HG02763 (cell line): ENCODE measurements around the gene CPSF4L.
A peak's percentile ranks its signal among the peaks of the same experiment; 100 is the strongest.

Source experiments
- ATAC-seq: cut with Tn5 transposase; IDR thresholded peaks from one replicate; pipeline ENCODE4 v1.9.1; 2021; ENCODE audit warnings: mild to moderate bottlenecking, moderate library complexity; ENCODE audit not compliant: unreplicated experiment

The CPSF4L gene

GRCh38 chr17:73290399-73291259 is 28.9 kb upstream of the CPSF4L start:
- peak; percentile 24 for ATAC-seq

DNA sequence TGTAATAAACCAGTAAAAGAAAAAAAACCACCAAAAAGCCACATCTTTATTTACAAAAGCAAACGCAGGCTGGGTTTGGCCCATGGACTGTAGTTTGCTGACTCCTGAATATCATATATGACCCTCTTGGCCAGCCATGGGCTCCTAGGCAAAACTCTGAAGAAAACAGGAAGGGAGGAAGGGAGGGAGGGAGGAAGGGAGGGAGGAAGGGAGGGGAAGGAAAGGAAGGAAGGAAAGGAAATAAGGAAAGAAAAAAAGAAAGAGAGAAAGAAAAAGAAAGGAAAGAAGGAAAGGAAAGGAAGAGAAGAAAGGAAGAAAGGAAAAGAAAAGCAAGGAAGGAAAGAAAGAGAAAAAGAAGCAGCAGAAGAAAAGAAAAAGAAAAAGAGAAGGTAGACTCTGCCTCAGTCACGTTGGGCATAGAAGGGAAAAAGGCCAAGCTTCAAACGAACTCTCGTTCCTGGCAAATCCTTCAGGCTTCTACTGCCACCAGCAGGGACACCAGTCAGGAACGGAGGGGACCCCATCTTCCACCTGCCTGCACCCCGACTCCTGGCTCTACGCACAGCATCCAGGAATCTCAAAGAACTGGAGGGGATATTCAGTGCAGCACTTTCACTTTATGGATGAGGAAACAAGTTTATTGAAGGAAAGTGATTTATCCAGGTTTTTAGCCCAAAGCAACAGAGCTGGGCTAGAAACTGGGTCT is 28.0 kb upstream of the CPSF4L start:
- ATAC-seq = no peak

GRCh38 chr17:73288534-73289302 is 27.0 kb upstream of the CPSF4L start:
- no peak for ATAC-seq

GRCh38 chr17:73286863-73287296 is 25.2 kb upstream of the CPSF4L start:
- ATAC-seq = no peak

DNA sequence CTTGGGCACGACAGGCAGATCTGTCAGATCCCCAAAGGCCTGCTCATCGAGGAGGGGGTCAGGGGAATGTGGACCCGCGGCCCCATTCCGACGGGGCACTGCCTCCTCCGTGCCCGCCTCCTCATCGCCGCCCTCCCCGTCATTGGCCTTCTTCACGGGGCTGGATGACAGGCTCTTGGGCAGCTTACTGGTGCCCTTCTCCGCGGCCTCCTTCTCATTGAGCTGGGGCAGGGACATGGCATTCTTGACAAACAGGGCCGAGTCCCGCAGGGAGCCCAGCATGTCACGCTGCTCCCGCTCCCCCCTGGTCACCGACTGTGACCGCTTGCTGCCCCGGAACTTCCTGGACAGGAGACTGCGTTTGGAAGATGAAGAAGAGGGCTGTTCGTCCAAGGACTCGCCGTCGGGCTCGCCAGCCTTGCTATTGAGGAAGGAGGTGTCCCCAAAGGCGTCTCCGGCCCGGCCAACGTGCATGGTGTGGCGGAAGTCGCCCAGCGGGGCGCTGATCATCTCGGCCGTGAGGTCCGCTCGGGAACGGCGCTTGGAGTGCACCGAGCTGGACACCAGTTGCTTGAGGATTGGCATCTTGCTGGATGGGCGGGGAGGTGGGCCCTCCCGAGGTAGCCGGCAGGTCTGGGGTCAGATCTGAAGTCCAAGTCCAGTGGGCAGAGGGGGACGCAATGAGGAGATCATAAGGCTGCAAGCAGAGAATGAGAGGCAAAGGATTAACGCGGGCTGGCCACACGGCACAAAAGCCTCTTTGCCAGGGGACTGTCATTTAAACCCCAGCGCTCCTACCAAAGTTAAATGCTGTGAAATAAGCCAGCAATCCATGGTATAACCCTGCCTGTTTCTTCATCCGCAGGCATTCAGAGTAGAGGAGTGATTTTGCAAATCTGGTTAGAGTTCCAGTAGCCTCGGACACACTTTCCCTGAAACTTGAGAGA is 24.5 kb upstream of the CPSF4L start:
- ATAC-seq = no peak

DNA sequence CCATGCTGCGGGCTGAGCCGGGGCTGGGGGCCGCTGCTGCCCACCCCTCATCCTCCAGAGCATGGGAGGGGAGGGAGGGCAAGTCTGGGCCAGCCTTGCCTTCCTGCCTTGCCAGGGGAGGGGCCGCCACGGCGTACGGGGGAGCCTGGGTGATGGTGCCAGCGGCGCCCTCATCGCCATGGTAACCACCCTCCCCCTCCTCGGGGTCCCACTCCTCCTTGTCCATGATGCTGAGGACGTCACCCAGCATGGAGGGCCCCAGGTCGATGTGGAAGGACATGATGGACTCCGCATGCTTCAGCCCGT is 23.9 kb upstream of the CPSF4L start:
- no peak for ATAC-seq

GRCh38 chr17:73284906-73285602 is 23.4 kb upstream of the CPSF4L start:
- no peak for ATAC-seq

DNA sequence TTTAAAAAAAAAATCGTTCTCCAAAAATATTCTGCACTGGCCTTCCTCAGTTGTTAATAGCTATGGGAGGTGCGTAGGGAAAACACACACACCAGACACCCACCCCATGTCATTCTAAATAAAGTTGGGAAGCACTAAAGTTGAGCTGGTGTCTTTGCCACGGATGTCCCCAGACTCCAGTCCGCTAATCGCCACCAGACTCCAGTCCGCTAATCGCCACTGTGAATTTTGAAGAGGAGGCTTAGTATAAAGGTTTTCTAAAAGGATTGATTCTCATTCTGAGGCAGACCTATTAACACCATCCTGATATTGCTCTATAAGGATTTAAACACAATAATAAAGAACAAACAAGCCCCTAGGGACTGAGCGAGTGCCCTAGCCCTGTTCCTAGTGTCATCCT is 22.7 kb upstream of the CPSF4L start:
- ATAC-seq = no peak

GRCh38 chr17:73283841-73284282 is 22.2 kb upstream of the CPSF4L start:
- ATAC-seq = no peak

GRCh38 chr17:73283250-73283649 is 21.6 kb upstream of the CPSF4L start:
- no peak for ATAC-seq

DNA sequence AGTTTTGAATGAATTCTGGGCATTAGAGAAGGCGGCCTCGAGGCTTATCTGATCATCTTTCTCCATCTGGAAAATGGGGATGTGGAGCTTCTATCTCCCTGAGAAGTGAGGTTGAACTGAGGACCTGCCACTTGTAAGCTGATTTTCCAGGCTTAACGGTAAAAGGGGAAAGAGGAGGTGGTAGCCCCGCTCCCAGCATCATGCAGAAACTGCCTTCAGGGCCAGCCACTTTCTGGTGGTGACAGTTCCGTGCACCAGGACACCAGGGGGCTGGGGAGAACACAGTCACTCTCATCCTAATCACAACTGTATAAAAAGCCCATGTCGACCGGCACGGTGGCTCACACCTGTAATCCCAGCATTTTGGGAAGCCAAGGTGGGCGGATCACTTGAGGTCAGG is 20.9 kb upstream of the CPSF4L start:
- no peak for ATAC-seq

DNA sequence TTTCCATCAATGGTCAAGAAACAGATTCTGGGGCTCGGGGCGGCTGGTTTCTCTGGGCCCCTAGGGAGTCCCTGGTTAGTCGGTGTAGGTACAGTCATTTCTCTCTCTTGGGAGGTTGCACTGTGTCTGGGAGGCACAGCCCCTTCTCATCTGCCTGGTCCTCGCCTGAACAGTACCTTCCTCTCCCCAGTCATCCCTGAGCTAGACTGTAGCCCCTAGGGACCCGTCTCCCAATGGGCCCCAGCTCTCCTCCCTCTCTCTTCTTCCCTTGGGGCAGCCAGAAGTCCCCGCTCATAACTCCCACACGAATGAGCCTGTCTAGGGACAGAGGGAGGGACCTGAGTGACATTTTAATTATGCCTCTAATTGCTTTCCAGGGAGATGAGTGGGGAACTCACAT is 20.2 kb upstream of the CPSF4L start:
- peak; percentile 84 for ATAC-seq

GRCh38 chr17:73280191-73280590 is 18.5 kb upstream of the CPSF4L start:
- no peak for ATAC-seq

DNA sequence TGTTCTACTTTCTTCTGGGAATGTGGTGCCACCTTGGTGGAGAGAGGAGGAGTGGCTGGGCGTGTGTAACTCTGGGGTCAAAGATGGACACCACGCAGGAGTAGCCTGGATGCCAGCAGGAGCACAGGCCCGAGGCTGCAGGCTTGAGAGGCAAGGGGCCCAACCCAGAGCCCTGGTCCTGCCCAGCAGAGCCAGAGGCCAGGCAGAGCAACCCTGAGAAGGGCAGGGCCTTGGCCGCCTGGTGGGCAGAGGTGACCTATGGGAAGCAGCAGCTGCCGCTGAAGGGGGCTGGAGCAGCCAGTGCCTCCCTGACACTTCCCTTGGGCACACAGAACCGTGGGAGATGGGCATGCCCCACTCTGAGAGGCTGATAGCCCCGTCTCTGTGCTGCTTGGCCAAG is 18.0 kb upstream of the CPSF4L start:
- ATAC-seq = no peak

DNA sequence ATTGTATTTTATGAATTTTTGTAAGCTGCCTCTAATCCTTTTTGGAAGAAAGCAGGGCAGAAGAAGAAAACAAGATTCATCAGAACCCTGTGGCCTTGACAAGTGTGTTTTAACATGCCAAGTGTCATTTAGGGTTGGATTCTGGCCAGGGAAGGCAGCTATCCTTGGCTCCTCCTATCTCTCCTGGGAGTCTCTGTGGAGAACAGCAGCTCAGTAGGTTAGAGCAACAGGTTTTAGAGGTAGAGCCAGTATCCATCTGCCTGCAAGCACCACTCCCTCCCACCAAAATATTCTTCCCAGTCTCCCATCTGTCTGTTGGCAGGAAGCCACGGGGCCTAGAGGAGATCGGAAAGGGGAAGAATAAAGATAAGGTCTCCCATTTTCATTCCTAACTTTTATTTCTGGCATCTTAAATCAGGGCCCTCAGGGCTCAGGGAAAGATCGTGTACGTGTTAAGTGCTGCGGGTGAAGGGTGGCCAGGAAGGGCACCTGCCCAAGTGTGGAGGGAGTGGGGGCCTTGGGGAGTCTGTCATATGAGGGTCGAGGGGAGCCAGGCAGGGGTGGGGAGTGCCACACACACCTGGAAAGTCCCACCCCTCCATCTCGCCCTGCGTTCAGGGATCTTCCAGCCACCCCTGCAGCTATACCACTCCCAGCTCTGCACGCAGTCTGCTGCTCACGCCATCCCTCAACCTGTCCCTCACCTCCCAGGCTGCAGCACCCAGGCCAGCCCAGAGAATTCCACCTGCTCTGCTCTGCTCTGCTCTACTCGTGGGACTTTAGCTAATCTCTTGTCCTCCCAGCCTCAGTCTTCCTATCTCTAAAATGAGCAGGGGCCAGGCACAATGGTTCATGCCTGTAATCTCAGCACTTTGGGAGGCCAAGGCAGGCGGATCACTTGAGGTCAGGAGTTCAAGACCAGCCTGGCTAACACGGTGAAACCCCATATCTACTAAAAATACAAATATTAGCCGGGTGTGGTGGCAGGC is 17.1 kb upstream of the CPSF4L start:
- no peak for ATAC-seq

DNA sequence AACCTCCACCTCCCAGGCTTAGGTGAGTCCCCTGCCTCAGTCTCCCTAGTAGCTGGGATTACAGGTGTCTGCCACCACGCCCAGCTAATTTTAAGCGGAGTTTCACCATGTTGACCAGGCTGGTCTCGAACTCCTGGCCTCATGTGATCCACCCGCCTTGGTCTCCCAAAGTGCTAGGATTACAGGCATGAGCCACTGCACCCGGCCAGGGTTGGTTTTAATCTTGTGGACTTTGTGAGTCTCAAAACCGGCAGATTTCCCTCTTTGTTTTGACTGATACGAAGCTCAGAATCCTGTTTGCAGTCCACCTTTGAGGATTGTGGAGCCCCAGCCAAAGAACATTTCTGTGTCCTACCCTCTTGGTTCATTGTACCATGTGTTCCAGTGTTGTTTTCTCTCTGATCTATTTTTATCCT is 16.4 kb upstream of the CPSF4L start:
- no peak for ATAC-seq

DNA sequence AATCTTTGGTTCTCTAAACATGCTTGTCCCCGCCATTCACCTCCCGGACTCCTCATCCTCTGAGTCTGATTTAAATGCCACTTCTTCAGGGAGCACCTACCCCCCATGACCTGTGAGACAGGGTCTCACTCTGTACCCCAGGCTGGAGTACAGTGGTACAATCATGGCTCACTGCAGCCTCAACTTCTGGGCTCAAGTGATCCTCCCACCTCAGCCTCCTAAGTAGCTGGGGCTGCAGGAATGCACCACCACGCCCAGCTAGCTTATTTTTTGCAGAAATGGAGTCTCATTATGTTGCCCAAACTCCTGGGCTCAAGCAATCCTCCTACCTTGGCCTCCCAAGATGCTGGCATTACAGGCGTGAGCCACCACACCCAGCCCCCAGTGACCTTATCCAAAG is 12.8 kb upstream of the CPSF4L start:
- no peak for ATAC-seq

- no peak for ATAC-seq
Observed at GRCh38 chr17:73272906-73273218, 11.2 kb upstream of the CPSF4L start.

GRCh38 chr17:73271072-73271471 is 9.4 kb upstream of the CPSF4L start:
- peak; percentile 91 for ATAC-seq
